Measurements from ENCODE around the gene PDSS1. TPM values are rescaled to one million over a fixed set of nuclear protein-coding genes. Genes with fewer than 3 reads are reported as not detected.

The PDSS1 gene
- total RNA-seq, 1 experiment from 2014 or later: 15.4 TPM

DNA sequence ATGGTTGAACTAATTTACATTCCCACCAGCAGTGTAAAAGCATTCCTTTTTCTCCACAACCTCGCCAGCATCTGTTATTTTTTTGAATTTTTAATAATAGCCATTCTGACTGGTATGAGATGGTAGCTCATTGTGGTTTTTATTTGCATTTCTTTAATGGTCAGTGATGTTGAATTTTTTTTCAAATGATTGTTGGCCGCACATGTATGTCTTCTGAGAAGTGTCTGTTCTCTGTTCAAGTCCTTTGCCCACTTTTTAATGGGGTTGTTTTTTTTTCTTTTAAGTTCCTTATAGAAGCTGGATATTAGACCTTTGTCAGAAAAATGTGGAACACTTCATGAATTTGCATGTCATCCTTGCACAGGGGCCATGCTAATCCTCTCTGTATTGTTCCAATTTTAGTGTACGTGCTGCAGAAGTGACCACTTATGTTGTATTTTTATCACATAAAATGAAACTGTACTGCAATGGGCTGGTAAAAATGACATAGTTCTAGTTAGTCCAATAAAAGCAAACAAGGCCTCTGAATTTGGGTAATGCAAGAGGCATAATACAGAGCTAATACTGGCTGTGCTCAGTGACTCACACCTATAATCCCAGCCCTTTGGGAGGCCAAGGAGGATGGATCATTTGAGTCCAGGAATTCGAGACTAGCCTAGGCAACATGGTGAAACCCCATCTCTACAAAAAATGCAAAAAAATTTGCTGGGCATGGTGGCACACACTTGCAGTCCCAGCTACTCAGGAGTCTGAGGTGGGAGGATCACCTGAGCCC lies 92.9 kb downstream of the PDSS1 start:
- BruUV-seq (replicated peaks): no TSS peak
- Mint-ChIP-seq H3K4me1 (ENCODE audit: low read depth, unreplicated experiment) (peaks cover 14% of the 10 kb centered on the region), H3K27ac (ENCODE audit: unreplicated experiment) (no peak overlapping the region), H3K4me3 (ENCODE audit: low read depth, unreplicated experiment) (no peak overlapping the region), H3K27me3 (ENCODE audit: unreplicated experiment) (no peaks in the 10 kb centered on the region), H3K9me3 (ENCODE audit: low read depth, unreplicated experiment) (peaks cover 2% of the 10 kb centered on the region), H3K36me3 (ENCODE audit: insufficient read depth, unreplicated experiment) (no peaks in the 10 kb centered on the region)
- CTCF ChIA-PET: no interaction called here
- DNase-seq: no peak
- intact Hi-C loops (cut with micrococcal nuclease; ENCODE audit: unreplicated experiment): no loop called here
- TF ChIP-seq CTCF (IDR thresholded peaks at IDR 0.05; ENCODE audit: unreplicated experiment): no peak

DNA sequence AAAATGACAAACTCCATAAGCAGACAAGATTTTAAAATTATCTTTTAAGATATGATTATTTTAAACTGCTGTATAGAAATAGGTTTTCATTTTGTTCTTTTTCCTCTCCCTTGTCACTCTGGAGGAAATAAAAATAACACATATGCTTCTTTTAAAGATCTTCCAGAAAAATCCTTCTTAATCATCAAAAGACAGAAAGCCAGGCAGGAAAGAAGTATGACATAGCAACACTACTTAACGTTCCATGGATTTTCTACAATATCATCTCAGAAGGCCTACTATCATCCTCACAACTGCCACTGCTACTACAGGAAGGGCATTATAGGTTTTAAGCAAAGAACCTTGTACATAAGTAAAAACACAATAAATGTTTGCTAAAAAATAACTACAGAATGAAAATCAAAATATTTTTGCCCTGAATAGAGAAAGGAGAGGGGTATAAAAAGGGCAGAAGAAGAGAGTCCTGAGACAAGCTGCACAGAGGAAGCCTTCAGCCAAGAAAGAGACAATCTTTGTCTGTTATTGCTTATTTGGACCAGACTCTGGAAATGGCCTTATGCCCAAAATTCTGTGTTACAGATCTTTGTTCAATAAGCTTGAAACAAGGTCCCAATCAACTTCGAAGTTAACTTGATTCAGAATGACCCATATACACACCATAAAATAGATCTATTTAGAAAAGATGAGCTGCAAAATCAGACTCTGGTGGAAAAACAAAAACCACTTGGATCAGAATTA lies 95.4 kb downstream of the PDSS1 start:
- no peak for TF ChIP-seq CTCF (IDR thresholded peaks at IDR 0.05; ENCODE audit: unreplicated experiment)
- H3K4me1 Mint-ChIP-seq (ENCODE audit: low read depth, unreplicated experiment): no peaks in the 10 kb centered on the region
- no peaks in the 10 kb centered on the region for H3K36me3 Mint-ChIP-seq (ENCODE audit: insufficient read depth, unreplicated experiment)
- no peak for DNase-seq
- no TSS peak for BruUV-seq (replicated peaks)
- intact Hi-C loops (cut with micrococcal nuclease; ENCODE audit: unreplicated experiment): no loop called here
- CTCF ChIA-PET: no interaction called here
- no peak overlapping the region for H3K4me3 Mint-ChIP-seq (ENCODE audit: low read depth, unreplicated experiment)
- no peaks in the 10 kb centered on the region for H3K27me3 Mint-ChIP-seq (ENCODE audit: unreplicated experiment)
- no peak overlapping the region for H3K27ac Mint-ChIP-seq (ENCODE audit: unreplicated experiment)
- H3K9me3 Mint-ChIP-seq (ENCODE audit: low read depth, unreplicated experiment): peaks cover 5% of the 10 kb centered on the region

Other genes with a start within 250 kb of the PDSS1 start
- 61.9 and 65.3 TPM in 2 replicates for gene ABI1, start 163.3 kb downstream of the PDSS1 start, total RNA-seq (2022)

All from Calu3 (cell line).